ENCODE measurements around the gene COMMD10. TPM values are rescaled to one million over a fixed set of nuclear protein-coding genes. Genes with fewer than 3 reads are reported as not detected.

COMMD10 gene
- total RNA-seq, 1 donor from 2014 or later, result 28.9 TPM

GRCh38 chr5:116301110-116301509, 216.3 kb downstream of the COMMD10 start:
- no peak overlapping the region for H3K4me3 ChIP-seq
- no peak for DNase-seq
- H3K27me3 ChIP-seq, result no peaks in the 10 kb centered on the region
- peaks cover 26% of the 10 kb centered on the region for H3K36me3 ChIP-seq
- ATAC-seq, result no peak
- H3K27ac ChIP-seq, result no peak overlapping the region
- TF ChIP-seq CTCF (IDR thresholded peaks at IDR 0.05), result no peak
- no peaks in the 10 kb centered on the region for H3K4me1 ChIP-seq
- H3K9me3 ChIP-seq, result peaks cover 17% of the 10 kb centered on the region
- intact Hi-C loops (cut with DNase I), result no loop called here

GRCh38 chr5:116303340-116303739, 218.5 kb downstream of the COMMD10 start:
- Histone ChIP-seq H3K27me3 (no peaks in the 10 kb centered on the region), H3K4me1 (no peaks in the 10 kb centered on the region), H3K4me3 (no peak overlapping the region), H3K9me3 (peaks cover 20% of the 10 kb centered on the region), H3K27ac (no peak overlapping the region), H3K36me3 (peaks cover 26% of the 10 kb centered on the region)
- DNase-seq, result no peak
- ATAC-seq, result no peak
- intact Hi-C loops (cut with DNase I), result no loop called here
- no peak for TF ChIP-seq CTCF (IDR thresholded peaks at IDR 0.05)

GRCh38 chr5:116303810-116304209, 219.0 kb downstream of the COMMD10 start:
- ATAC-seq (no peak), DNase-seq (no peak)
- no peak overlapping the region for H3K27ac ChIP-seq
- H3K4me1 ChIP-seq, result no peaks in the 10 kb centered on the region
- TF ChIP-seq CTCF (IDR thresholded peaks at IDR 0.05), result no peak
- no peak overlapping the region for H3K4me3 ChIP-seq
- no peaks in the 10 kb centered on the region for H3K27me3 ChIP-seq
- peaks cover 26% of the 10 kb centered on the region for H3K36me3 ChIP-seq
- intact Hi-C loops (cut with DNase I), result no loop called here
- H3K9me3 ChIP-seq, result peaks cover 21% of the 10 kb centered on the region

GRCh38 chr5:116305899-116306298, 221.1 kb downstream of the COMMD10 start:
- H3K27ac ChIP-seq, result no peak overlapping the region
- no peaks in the 10 kb centered on the region for H3K27me3 ChIP-seq
- ATAC-seq (no peak), DNase-seq (no peak)
- no peak overlapping the region for H3K4me3 ChIP-seq
- peaks cover 38% of the 10 kb centered on the region for H3K9me3 ChIP-seq
- peaks cover 11% of the 10 kb centered on the region for H3K36me3 ChIP-seq
- H3K4me1 ChIP-seq, result no peaks in the 10 kb centered on the region
- TF ChIP-seq CTCF (IDR thresholded peaks at IDR 0.05), result no peak
- intact Hi-C loops (cut with DNase I), result no loop called here

DNA sequence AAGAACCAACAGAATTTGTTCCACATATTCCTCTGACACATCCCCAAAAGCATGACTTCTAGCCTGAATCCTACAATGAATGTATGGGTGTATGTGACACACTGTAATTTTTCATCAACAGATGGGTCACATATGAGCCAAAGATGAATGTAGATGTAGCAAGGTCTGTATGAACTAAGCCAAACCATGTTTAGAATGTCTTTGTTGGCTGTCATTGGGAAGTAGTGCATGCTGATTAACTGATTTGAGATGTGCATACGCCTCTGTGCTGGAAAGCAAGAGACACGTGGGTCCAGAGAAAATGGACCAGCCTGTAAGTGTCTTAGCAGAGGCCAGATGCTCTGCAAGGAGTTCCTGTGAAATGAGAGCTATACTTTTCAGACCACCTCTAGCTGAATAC, 222.0 kb downstream of the COMMD10 start:
- Histone ChIP-seq H3K4me1 (no peaks in the 10 kb centered on the region), H3K36me3 (peaks cover 6% of the 10 kb centered on the region), H3K4me3 (no peak overlapping the region), H3K9me3 (peaks cover 38% of the 10 kb centered on the region), H3K27ac (no peak overlapping the region), H3K27me3 (no peaks in the 10 kb centered on the region)
- DNase-seq, result no peak
- intact Hi-C loops (cut with DNase I), result no loop called here
- ATAC-seq, result no peak
- no peak for TF ChIP-seq CTCF (IDR thresholded peaks at IDR 0.05)

- ATAC-seq, result no peak
- H3K27me3 ChIP-seq, result no peaks in the 10 kb centered on the region
- peaks cover 38% of the 10 kb centered on the region for H3K9me3 ChIP-seq
- H3K4me3 ChIP-seq, result no peak overlapping the region
- no peak for TF ChIP-seq CTCF (IDR thresholded peaks at IDR 0.05)
- DNase-seq, result no peak
- H3K4me1 ChIP-seq, result no peaks in the 10 kb centered on the region
- intact Hi-C loops (cut with DNase I), result no loop called here
- no peak overlapping the region for H3K27ac ChIP-seq
- no peaks in the 10 kb centered on the region for H3K36me3 ChIP-seq
Observed at GRCh38 chr5:116308391-116308790, 223.6 kb downstream of the COMMD10 start.

Measured in upper lobe of right lung (tissue), 1 donor.